WTC11 (cell line): ENCODE results near the gene MGMT. TPM values are rescaled to one million over a fixed set of nuclear protein-coding genes. Genes with fewer than 3 reads are reported as not detected.

ENCODE experiments used
- ATAC-seq: fragments of 200-7000 bp; cut with Tn5 transposase; 2 replicates; pipeline ENCODE4 v1.10.0; 2021; ENCODE audit warnings: mild to moderate bottlenecking, moderate library complexity
- CTCF ChIA-PET: fragments of 300-600 bp; sonication (Branson Sonifier 250); formaldehyde crosslinking; loops from one replicate; lab custom pipeline; 2021; ENCODE audit warnings: antibody characterized with exemption; lab: Charles Lee
- POLR2A ChIA-PET: fragments of 350-600 bp; sonication (Branson Sonifier 250); formaldehyde crosslinking; loops from one replicate; lab custom pipeline; 2021; ENCODE audit warnings: antibody characterized with exemption; lab: Charles Lee
- DNase-seq: peaks from one replicate; pipeline ENCODE4 v3.0.0; 2021; ENCODE audit warnings: low spot score
- H3K27ac Mint-ChIP-seq: 2 replicates; pipeline ENCODE4 v1.8.0; 2021; ENCODE audit warnings: mixed read lengths
- H3K27me3 Mint-ChIP-seq: 2 replicates; pipeline ENCODE4 v1.8.0; 2021; ENCODE audit warnings: low read depth, mild to moderate bottlenecking, moderate library complexity, mixed read lengths
- H3K36me3 Mint-ChIP-seq: 2 replicates; pipeline ENCODE4 v1.8.0; 2021; ENCODE audit warnings: mixed read lengths
- H3K4me1 Mint-ChIP-seq: 2 replicates; pipeline ENCODE4 v1.8.0; 2022; ENCODE audit warnings: mixed read lengths
- H3K4me3 Mint-ChIP-seq: 2 replicates; pipeline ENCODE4 v1.8.0; 2021; ENCODE audit warnings: mild to moderate bottlenecking, moderate library complexity, mixed read lengths
- H3K9me3 Mint-ChIP-seq: 2 replicates; pipeline ENCODE4 v1.8.0; 2021; ENCODE audit warnings: mixed read lengths
- ATF1 ChIP-seq: sonication (generic); formaldehyde crosslinking; IDR thresholded peaks from 2 replicates; pipeline ENCODE4 v1.8.1; 2023; ENCODE audit warnings: mild to moderate bottlenecking, moderate library complexity, missing genetic modification reagents
- EMX1 ChIP-seq: fragments of 250-450 bp; sonication (Bioruptor Pico); IDR thresholded peaks from 2 replicates; pipeline ENCODE4 v1.8.0; 2021; ENCODE audit warnings: mild to moderate bottlenecking
- ESRRA ChIP-seq: sonication (generic); formaldehyde crosslinking; IDR thresholded peaks from 2 replicates; pipeline ENCODE4 v1.8.1; 2022; ENCODE audit warnings: mild to moderate bottlenecking, missing genetic modification reagents, borderline replicate concordance
- GABPB1 ChIP-seq: sonication (generic); formaldehyde crosslinking; IDR thresholded peaks from 2 replicates; pipeline ENCODE4 v1.8.1; 2023; ENCODE audit warnings: mild to moderate bottlenecking, missing genetic modification reagents
- HMGA2 ChIP-seq: fragments of 250-450 bp; sonication (Bioruptor Pico); IDR thresholded peaks from 2 replicates; pipeline ENCODE4 v1.4.0; 2021; ENCODE audit warnings: mild to moderate bottlenecking, moderate library complexity
- NFE2L1 ChIP-seq: sonication (generic); formaldehyde crosslinking; IDR thresholded peaks from 2 replicates; pipeline ENCODE4 v1.8.1; 2023; ENCODE audit warnings: missing genetic modification reagents
- NFYB ChIP-seq: sonication (generic); formaldehyde crosslinking; conservative IDR thresholded peaks from 2 replicates; pipeline ENCODE4 v1.8.0; 2022; ENCODE audit warnings: low read depth, missing genetic modification reagents
- NR3C1 ChIP-seq: sonication (generic); formaldehyde crosslinking; conservative IDR thresholded peaks from 2 replicates; pipeline ENCODE4 v1.8.1; 2023; ENCODE audit warnings: low read depth, mild to moderate bottlenecking, missing genetic modification reagents
- PRRX2 ChIP-seq: fragments of 250-450 bp; sonication (Bioruptor Pico); IDR thresholded peaks from 2 replicates; pipeline ENCODE4 v1.8.0; 2021; ENCODE audit warnings: mild to moderate bottlenecking
- SOX15 ChIP-seq: fragments of 250-450 bp; sonication (Bioruptor Pico); IDR thresholded peaks from 2 replicates; pipeline ENCODE4 v1.9.0; 2021; ENCODE audit warnings: mild to moderate bottlenecking
- ZNF138 ChIP-seq: sonication (generic); formaldehyde crosslinking; conservative IDR thresholded peaks from 2 replicates; pipeline ENCODE4 v1.8.1; 2022; ENCODE audit warnings: mild to moderate bottlenecking, moderate library complexity, missing genetic modification reagents
- ZNF232 ChIP-seq: sonication (generic); formaldehyde crosslinking; IDR thresholded peaks from 2 replicates; pipeline ENCODE4 v1.8.0; 2022; ENCODE audit warnings: mild to moderate bottlenecking, missing genetic modification reagents
- ZNF263 ChIP-seq: sonication (generic); formaldehyde crosslinking; IDR thresholded peaks from 2 replicates; pipeline ENCODE4 v1.8.1; 2022; ENCODE audit warnings: low read depth, mild to moderate bottlenecking, moderate library complexity, missing genetic modification reagents
- total RNA-seq: library from RNA; stranded (reverse); gene quantifications from 3 replicates; pipeline ENCODE4 v1.2.3, GENCODE V29; 2021
- TF ChIP-seq, protein P1 (sequence below): sonication (generic); formaldehyde crosslinking; IDR thresholded peaks from 2 replicates; pipeline ENCODE4 v1.8.1; 2023; ENCODE audit warnings: mild to moderate bottlenecking, missing genetic modification reagents
- TF ChIP-seq, protein P2 (sequence below): sonication (generic); formaldehyde crosslinking; conservative IDR thresholded peaks from 2 replicates; pipeline ENCODE4 v1.8.1; 2022; ENCODE audit warnings: mild to moderate bottlenecking, missing genetic modification reagents
- TF ChIP-seq, protein P3 (sequence below): sonication (generic); formaldehyde crosslinking; IDR thresholded peaks from 2 replicates; pipeline ENCODE4 v1.8.1; 2023; ENCODE audit warnings: mild to moderate bottlenecking, missing genetic modification reagents, moderate library complexity

MGMT gene
- total RNA-seq, 1 experiment from 2014 or later: 11.8 TPM

DNA sequence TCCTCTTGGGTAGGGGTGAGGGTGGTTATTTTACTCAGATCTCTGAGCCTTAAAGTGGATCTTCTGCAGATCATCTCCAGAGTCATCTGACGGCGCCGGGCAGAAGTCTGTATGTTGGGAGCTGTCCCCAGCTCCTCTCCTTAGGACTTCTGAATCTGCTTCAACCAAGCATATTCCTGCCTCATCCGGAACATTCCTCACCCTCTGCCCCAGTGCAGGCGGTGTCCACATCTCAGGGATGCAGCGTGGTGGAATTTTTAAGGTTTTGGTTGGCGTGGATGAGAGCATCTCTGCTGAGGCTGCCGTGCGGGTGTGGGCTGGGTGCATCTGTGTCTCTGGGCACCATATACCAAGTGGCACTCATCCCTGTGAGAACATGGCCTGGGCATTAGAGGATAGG is 148.3 kb downstream of the MGMT start:
- H3K27ac Mint-ChIP-seq: no peak overlapping the region
- POLR2A ChIA-PET: no interaction called here
- H3K27me3 Mint-ChIP-seq: no peaks in the 10 kb centered on the region
- no peak for TF ChIP-seq ATF1 (CRISPR knock-in tag)
- no peak for TF ChIP-seq HMGA2 (CRISPR knock-in tag)
- TF ChIP-seq ZNF138 (CRISPR knock-in tag): no peak
- TF ChIP-seq NR3C1 (CRISPR knock-in tag): no peak
- TF ChIP-seq, protein P1, sequence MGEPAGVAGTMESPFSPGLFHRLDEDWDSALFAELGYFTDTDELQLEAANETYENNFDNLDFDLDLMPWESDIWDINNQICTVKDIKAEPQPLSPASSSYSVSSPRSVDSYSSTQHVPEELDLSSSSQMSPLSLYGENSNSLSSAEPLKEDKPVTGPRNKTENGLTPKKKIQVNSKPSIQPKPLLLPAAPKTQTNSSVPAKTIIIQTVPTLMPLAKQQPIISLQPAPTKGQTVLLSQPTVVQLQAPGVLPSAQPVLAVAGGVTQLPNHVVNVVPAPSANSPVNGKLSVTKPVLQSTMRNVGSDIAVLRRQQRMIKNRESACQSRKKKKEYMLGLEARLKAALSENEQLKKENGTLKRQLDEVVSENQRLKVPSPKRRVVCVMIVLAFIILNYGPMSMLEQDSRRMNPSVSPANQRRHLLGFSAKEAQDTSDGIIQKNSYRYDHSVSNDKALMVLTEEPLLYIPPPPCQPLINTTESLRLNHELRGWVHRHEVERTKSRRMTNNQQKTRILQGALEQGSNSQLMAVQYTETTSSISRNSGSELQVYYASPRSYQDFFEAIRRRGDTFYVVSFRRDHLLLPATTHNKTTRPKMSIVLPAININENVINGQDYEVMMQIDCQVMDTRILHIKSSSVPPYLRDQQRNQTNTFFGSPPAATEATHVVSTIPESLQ (CRISPR knock-in tag): no peak
- TF ChIP-seq, all 79 proteins: peak for 0
- CTCF ChIA-PET: interaction anchor here (0.5 kb wide), 1 partner anchor 29 kb away, joined by 4 read pairs; no protein-coding TSS in a partner anchor
- no peak overlapping the region for H3K4me3 Mint-ChIP-seq
- DNase-seq (no peak), ATAC-seq (no peak)
- H3K9me3 Mint-ChIP-seq: no peaks in the 10 kb centered on the region
- no peaks in the 10 kb centered on the region for H3K36me3 Mint-ChIP-seq
- peaks cover 23% of the 10 kb centered on the region for H3K4me1 Mint-ChIP-seq

DNA sequence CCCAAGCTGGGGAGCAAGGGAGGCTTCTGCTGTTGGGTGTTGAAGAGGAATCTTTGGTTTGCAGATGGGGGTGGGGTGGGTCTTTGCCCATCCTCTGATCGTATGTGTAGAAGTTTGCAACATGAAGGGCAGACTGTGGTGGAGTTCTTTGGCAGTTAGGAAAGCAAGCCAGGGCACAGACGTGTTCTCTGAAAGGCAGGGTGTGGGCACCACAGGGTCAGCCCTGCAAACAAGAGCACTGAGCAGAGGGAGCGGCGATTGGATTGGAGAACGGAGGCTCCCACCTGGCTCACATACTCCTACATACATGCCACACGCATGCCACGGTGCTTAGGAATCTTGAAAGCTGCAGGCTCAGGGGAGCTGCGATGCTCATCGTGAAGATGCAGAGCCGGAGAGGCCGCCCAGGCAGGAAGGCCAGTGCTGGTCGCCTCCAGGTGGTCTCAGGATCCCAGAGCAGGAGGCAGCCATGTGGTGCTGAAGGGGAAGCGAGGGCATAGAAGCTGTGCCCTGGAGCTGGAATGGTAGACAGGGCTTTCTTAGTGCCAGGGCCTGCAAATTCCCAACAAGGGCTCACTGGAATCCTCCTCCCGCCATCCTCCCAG is 149.0 kb downstream of the MGMT start:
- TF ChIP-seq, protein P2, sequence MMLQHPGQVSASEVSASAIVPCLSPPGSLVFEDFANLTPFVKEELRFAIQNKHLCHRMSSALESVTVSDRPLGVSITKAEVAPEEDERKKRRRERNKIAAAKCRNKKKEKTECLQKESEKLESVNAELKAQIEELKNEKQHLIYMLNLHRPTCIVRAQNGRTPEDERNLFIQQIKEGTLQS (CRISPR knock-in tag): no peak
- TF ChIP-seq GABPB1 (CRISPR knock-in tag) (no peak), ESRRA (CRISPR knock-in tag) (no peak)

DNA sequence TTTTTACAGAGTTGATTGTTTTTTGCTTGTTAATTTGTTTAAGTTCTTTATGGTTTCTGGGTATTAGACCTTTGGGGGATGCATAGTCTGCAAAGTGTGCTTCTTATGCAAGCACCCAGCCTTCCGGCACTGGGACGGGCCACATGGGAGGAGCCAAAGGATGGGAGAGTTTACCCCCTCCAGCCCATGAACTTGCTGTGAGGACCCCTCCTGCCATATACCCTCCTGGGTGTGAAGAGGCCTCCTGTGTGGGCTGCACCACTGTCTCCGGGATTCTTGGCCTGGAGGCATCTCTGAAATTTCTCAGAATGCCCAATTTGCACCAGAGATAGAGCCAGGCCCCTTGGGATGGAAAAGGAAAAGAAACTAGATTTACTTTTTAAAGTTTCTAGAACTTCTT is 150.7 kb downstream of the MGMT start:
- H3K4me1 Mint-ChIP-seq: peaks cover 16% of the 10 kb centered on the region
- CTCF ChIA-PET: no interaction called here
- no peak overlapping the region for H3K4me3 Mint-ChIP-seq
- ATAC-seq (no peak), DNase-seq (no peak)
- POLR2A ChIA-PET: no interaction called here
- H3K9me3 Mint-ChIP-seq: no peaks in the 10 kb centered on the region
- no peak overlapping the region for H3K27ac Mint-ChIP-seq
- TF ChIP-seq ZNF232 (CRISPR knock-in tag): no peak
- no peak for TF ChIP-seq EMX1 (CRISPR knock-in tag)
- TF ChIP-seq PRRX2: no peak
- TF ChIP-seq NFE2L1 (CRISPR knock-in tag): no peak
- H3K27me3 Mint-ChIP-seq: no peaks in the 10 kb centered on the region
- no peaks in the 10 kb centered on the region for H3K36me3 Mint-ChIP-seq

More for the DNA sequence above, 149.0 kb downstream of the MGMT start:
- Mint-ChIP-seq H3K9me3 (no peaks in the 10 kb centered on the region), H3K4me3 (no peak overlapping the region), H3K4me1 (peaks cover 21% of the 10 kb centered on the region), H3K27ac (no peak overlapping the region), H3K27me3 (no peaks in the 10 kb centered on the region), H3K36me3 (no peaks in the 10 kb centered on the region)
- no peak for DNase-seq
- no peak for ATAC-seq
- POLR2A ChIA-PET: no interaction called here
- CTCF ChIA-PET: no interaction called here

DNA sequence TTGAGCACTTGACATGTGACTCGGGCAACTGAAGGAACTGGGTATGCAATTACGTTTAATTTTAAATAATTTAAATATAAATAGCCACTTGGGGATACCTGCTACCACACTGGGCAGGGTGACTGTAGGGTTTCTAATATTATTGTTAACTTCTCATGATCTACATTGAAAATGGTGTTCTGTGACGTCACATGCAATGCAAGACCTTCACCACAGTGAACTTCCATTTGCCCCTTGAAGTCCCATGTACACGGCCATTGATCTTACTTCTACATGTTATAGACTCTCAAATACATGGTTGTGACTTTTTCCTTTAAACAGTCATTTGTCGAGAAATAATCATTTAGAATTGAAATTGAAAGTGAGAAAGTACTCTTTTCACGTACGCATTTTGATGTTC is 154.0 kb downstream of the MGMT start:
- Mint-ChIP-seq H3K27me3 (no peaks in the 10 kb centered on the region), H3K36me3 (no peaks in the 10 kb centered on the region), H3K27ac (no peak overlapping the region), H3K9me3 (no peaks in the 10 kb centered on the region), H3K4me3 (no peak overlapping the region)
- DNase-seq (no peak), ATAC-seq (no peak)
- CTCF ChIA-PET: no interaction called here
- POLR2A ChIA-PET: no interaction called here
- no peak for TF ChIP-seq SOX15 (CRISPR knock-in tag)
- no peak for TF ChIP-seq ZNF263 (CRISPR knock-in tag)
- no peak for TF ChIP-seq NFYB
- TF ChIP-seq, protein P3, sequence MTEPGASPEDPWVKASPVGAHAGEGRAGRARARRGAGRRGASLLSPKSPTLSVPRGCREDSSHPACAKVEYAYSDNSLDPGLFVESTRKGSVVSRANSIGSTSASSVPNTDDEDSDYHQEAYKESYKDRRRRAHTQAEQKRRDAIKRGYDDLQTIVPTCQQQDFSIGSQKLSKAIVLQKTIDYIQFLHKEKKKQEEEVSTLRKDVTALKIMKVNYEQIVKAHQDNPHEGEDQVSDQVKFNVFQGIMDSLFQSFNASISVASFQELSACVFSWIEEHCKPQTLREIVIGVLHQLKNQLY (CRISPR knock-in tag): no peak
- TF ChIP-seq, all 79 proteins: peak for 0
- H3K4me1 Mint-ChIP-seq: peaks cover 13% of the 10 kb centered on the region
